Smooth muscle cell (in vitro differentiated cells): ENCODE results near the gene KCNMB2. TPM values are rescaled to one million over a fixed set of nuclear protein-coding genes. Genes with fewer than 3 reads are reported as not detected.
"Not testable (repeated sequence)": the region's sequence is repeated elsewhere in the genome, so short reads cannot be mapped to it uniquely, and the experiment has no call there.

Experiments used
- DNase-seq: peaks from one replicate; lab custom pipeline; 2025; ENCODE audit not compliant: unreplicated experiment; lab: John Stamatoyannopoulos, UW
- H2AFZ ChIP-seq: fragments of 200-600 bp; sonication (generic); 2 replicates; pipeline ENCODE4 v1.6.0; 2016; ENCODE audit warnings: antibody characterized with exemption, low read depth, mild to moderate bottlenecking
- H3F3A ChIP-seq: fragments of 200-600 bp; sonication (generic); 2 replicates; pipeline ENCODE4 v1.6.0; 2017; ENCODE audit warnings: antibody characterized with exemption, low read depth
- H3K27ac ChIP-seq: fragments of 200-600 bp; sonication (generic); 2 replicates; pipeline ENCODE4 v1.5.1; 2016; ENCODE audit warnings: low read depth, mild to moderate bottlenecking
- H3K27me3 ChIP-seq: fragments of 200-600 bp; sonication (generic); 2 replicates; pipeline ENCODE4 v1.6.1; 2016; ENCODE audit warnings: low read depth, mild to moderate bottlenecking
- H3K36me3 ChIP-seq: fragments of 200-600 bp; sonication (generic); 2 replicates; pipeline ENCODE4 v1.5.1; 2016; ENCODE audit warnings: low read depth
- H3K4me1 ChIP-seq: fragments of 200-600 bp; sonication (generic); 2 replicates; pipeline ENCODE4 v1.5.1; 2016; ENCODE audit warnings: low read depth
- H3K4me2 ChIP-seq: fragments of 200-600 bp; sonication (generic); 2 replicates; pipeline ENCODE4 v1.6.0; 2016; ENCODE audit warnings: mild to moderate bottlenecking
- H3K4me3 ChIP-seq: fragments of 200-600 bp; sonication (generic); 2 replicates; pipeline ENCODE4 v1.5.1; 2016; ENCODE audit warnings: mild to moderate bottlenecking
- H3K79me2 ChIP-seq: fragments of 200-600 bp; sonication (generic); 2 replicates; pipeline ENCODE4 v1.6.0; 2016; ENCODE audit warnings: low read depth, mild to moderate bottlenecking
- H3K9ac ChIP-seq: fragments of 200-600 bp; sonication (generic); 2 replicates; pipeline ENCODE4 v1.6.0; 2016; ENCODE audit warnings: low read depth
- H3K9me3 ChIP-seq: fragments of 200-600 bp; sonication (generic); replicated peaks from 2 replicates; pipeline ENCODE4 v1.5.1; 2016; ENCODE audit warnings: low read depth
- H4K20me1 ChIP-seq: fragments of 200-600 bp; sonication (generic); 2 replicates; pipeline ENCODE4 v1.6.0; 2016; ENCODE audit warnings: low read depth
- CTCF ChIP-seq: fragments of 200-600 bp; sonication (generic); IDR thresholded peaks from 2 replicates; pipeline ENCODE4 v1.5.1; 2017; ENCODE audit warnings: borderline replicate concordance, mild to moderate bottlenecking, antibody characterized with exemption; ENCODE audit not compliant: insufficient read depth, poor library complexity, severe bottlenecking
- WGBS: methylation state at CpG from one replicate; pipeline ENCODE4 v1.1.7; 2016; ENCODE audit warnings: low lambda C conversion rate; 5-methylcytosine and 5-hydroxymethylcytosine counted together
- polyA plus RNA-seq: library from polyadenylated mRNA; unstranded; fragments of >200 nt; fragmentation: Nextera tagmentation; extraction: Ambion mirVana; gene quantifications from 2 replicates; pipeline ENCODE4 v1.2.1, GENCODE V29; 2016
- total RNA-seq: library from RNA; depleted of rRNA; stranded (reverse); fragments of >200 nt; gene quantifications from 2 replicates; pipeline ENCODE4 v1.2.3, GENCODE V29; 2014

The KCNMB2 gene
- total and polyA plus RNA-seq, 2 experiments from 2014 or later = 0.09 TPM; not detected in 1

GRCh38 chr3:178540184-178540583 is 3.9 kb downstream of the KCNMB2 start:
- DNase-seq = no peak
- Histone ChIP-seq H3K36me3 (no peaks in the 10 kb centered on the region), H3K27ac (no peak overlapping the region), H3K9me3 (no peaks in the 10 kb centered on the region), H3K4me1 (peaks cover 8% of the 10 kb centered on the region), H3K4me3 (no peak overlapping the region), H3K9ac (no peak overlapping the region), H2AFZ (no peak overlapping the region), H3K27me3 (peaks cover 24% of the 10 kb centered on the region), H3K79me2 (no peaks in the 10 kb centered on the region), H3K4me2 (no peak overlapping the region), H4K20me1 (no peaks in the 10 kb centered on the region), H3F3A (no peaks in the 10 kb centered on the region)
- 92% methylated on average over 3 of the region's 3 CpGs for WGBS
- no peak for TF ChIP-seq CTCF

GRCh38 chr3:178545337-178545736 is 9.1 kb downstream of the KCNMB2 start:
- Histone ChIP-seq H3K27ac (no peak overlapping the region), H3K4me3 (no peak overlapping the region), H3K9ac (no peak overlapping the region), H3K36me3 (no peaks in the 10 kb centered on the region), H3K4me1 (no peaks in the 10 kb centered on the region), H3K9me3 (no peaks in the 10 kb centered on the region), H3K4me2 (no peak overlapping the region), H4K20me1 (no peaks in the 10 kb centered on the region), H3F3A (no peaks in the 10 kb centered on the region), H3K27me3 (no peaks in the 10 kb centered on the region), H2AFZ (no peak overlapping the region), H3K79me2 (no peaks in the 10 kb centered on the region)
- 67% methylated on average over 3 of the region's 3 CpGs for WGBS
- no peak for DNase-seq
- TF ChIP-seq CTCF = no peak

- 74% methylated on average over 1 of the region's 1 CpG for WGBS
- no peak overlapping the region for H2AFZ ChIP-seq
- no peaks in the 10 kb centered on the region for H3K27me3 ChIP-seq
- H3F3A ChIP-seq = no peaks in the 10 kb centered on the region
- no peaks in the 10 kb centered on the region for H3K36me3 ChIP-seq
- H3K4me3 ChIP-seq = no peak overlapping the region
- H3K4me2 ChIP-seq = no peak overlapping the region
- DNase-seq = no peak
- H3K79me2 ChIP-seq = no peaks in the 10 kb centered on the region
- no peaks in the 10 kb centered on the region for H3K9me3 ChIP-seq
- H3K9ac ChIP-seq = no peak overlapping the region
- H3K4me1 ChIP-seq = no peaks in the 10 kb centered on the region
- H4K20me1 ChIP-seq = no peaks in the 10 kb centered on the region
- H3K27ac ChIP-seq = no peak overlapping the region
- TF ChIP-seq CTCF = no peak
Measured at GRCh38 chr3:178546079-178546478, 9.8 kb downstream of the KCNMB2 start.

- not testable (repeated sequence) for H3K27ac ChIP-seq, H3K4me3 ChIP-seq, H4K20me1 ChIP-seq, H2AFZ ChIP-seq, H3K9ac ChIP-seq, H3K4me2 ChIP-seq, H3K79me2 ChIP-seq, H3F3A ChIP-seq, H3K4me1 ChIP-seq, H3K9me3 ChIP-seq, H3K27me3 ChIP-seq, DNase-seq, H3K36me3 ChIP-seq
- WGBS = 78% methylated on average over 3 of the region's 3 CpGs
Measured at GRCh38 chr3:178549426-178549825, 13.2 kb downstream of the KCNMB2 start.
